SK-N-MC (cell line): ENCODE measurements around the gene TACC3.

ENCODE experiments used
- DNase-seq: peaks from one replicate; pipeline ENCODE4 v3.0.0-alpha.2; 2011; ENCODE audit warnings: low read depth, low spot score
- H3K27ac ChIP-seq: fragments of 200-600 bp; sonication (generic); 2 replicates; pipeline ENCODE4 v1.5.1; 2016; ENCODE audit warnings: mixed run types
- H3K36me3 ChIP-seq: fragments of 200-600 bp; sonication (generic); 2 replicates; pipeline ENCODE4 v1.6.1; 2017; ENCODE audit warnings: antibody characterized with exemption, low read length, mixed read lengths; ENCODE audit not compliant: insufficient read depth
- H3K4me3 ChIP-seq: fragments of 200-600 bp; sonication (generic); 2 replicates; pipeline ENCODE4 v1.5.1; 2016
- H3K9ac ChIP-seq: fragments of 200-600 bp; sonication (generic); 2 replicates; pipeline ENCODE4 v1.8.0; 2017; ENCODE audit warnings: mixed run types, mixed read lengths; ENCODE audit not compliant: insufficient read length
- H3K9me3 ChIP-seq: fragments of 200-600 bp; sonication (generic); 2 replicates; pipeline ENCODE4 v1.6.1; 2017; ENCODE audit warnings: low read depth, mild to moderate bottlenecking, antibody characterized with exemption, low read length, moderate library complexity, mixed read lengths
- EZH2 ChIP-seq: fragments of 200-600 bp; sonication (generic); IDR thresholded peaks from one replicate; pipeline ENCODE4 v1.6.1; 2017; ENCODE audit warnings: antibody characterized with exemption
- FOXP2 ChIP-seq: optimal IDR thresholded peaks from 2 replicates; pipeline ENCODE3; 2011; ENCODE audit warnings: mild to moderate bottlenecking, moderate library complexity; ENCODE audit not compliant: insufficient read depth; ENCODE audit errors: extremely low read length, control extremely low read depth
- POLR2AphosphoS5 ChIP-seq: IDR thresholded peaks from 2 replicates; pipeline ENCODE4 v1.6.1; 2012; ENCODE audit warnings: mild to moderate bottlenecking, low read depth, low read length, borderline replicate concordance

Gene TACC3

GRCh38 chr4:1769692-1770091 lies 48.4 kb downstream of the TACC3 start:
- Histone ChIP-seq H3K4me3 (no peak overlapping the region), H3K9me3 (no peaks in the 10 kb centered on the region), H3K9ac (no peak overlapping the region), H3K36me3 (no peaks in the 10 kb centered on the region), H3K27ac (no peak overlapping the region)
- no peak for TF ChIP-seq EZH2
- TF ChIP-seq POLR2AphosphoS5: no peak
- TF ChIP-seq FOXP2: no peak
- no peak for DNase-seq

GRCh38 chr4:1770245-1770644 lies 48.9 kb downstream of the TACC3 start:
- Histone ChIP-seq H3K9ac (no peak overlapping the region), H3K27ac (no peak overlapping the region), H3K36me3 (no peaks in the 10 kb centered on the region), H3K4me3 (no peak overlapping the region), H3K9me3 (no peaks in the 10 kb centered on the region)
- TF ChIP-seq POLR2AphosphoS5 (no peak), FOXP2 (no peak), EZH2 (no peak)
- DNase-seq: no peak

- no peaks in the 10 kb centered on the region for H3K9me3 ChIP-seq
- no peaks in the 10 kb centered on the region for H3K36me3 ChIP-seq
- DNase-seq: no peak
- TF ChIP-seq POLR2AphosphoS5 (no peak), FOXP2 (no peak), EZH2 (no peak)
- H3K9ac ChIP-seq: no peak overlapping the region
- H3K4me3 ChIP-seq: no peak overlapping the region
- H3K27ac ChIP-seq: no peak overlapping the region
These were observed 49.5 kb downstream of the TACC3 start for GRCh38 chr4:1770791-1771231.

GRCh38 chr4:1771555-1772305 lies 50.4 kb downstream of the TACC3 start:
- Histone ChIP-seq H3K27ac (no peak overlapping the region; the same call in 1 of the 2 replicates), H3K4me3 (peak overlapping the region; percentile 34), H3K9me3 (no peaks in the 10 kb centered on the region), H3K36me3 (no peaks in the 10 kb centered on the region), H3K9ac (peak overlapping the region; percentile 39)
- DNase-seq: no peak
- TF ChIP-seq EZH2 (no peak), POLR2AphosphoS5 (peak; percentile 25; the same call in 1 of the 2 replicates), FOXP2 (no peak)

GRCh38 chr4:1772853-1773538 lies 51.7 kb downstream of the TACC3 start:
- DNase-seq: no peak
- TF ChIP-seq FOXP2 (no peak), EZH2 (no peak), POLR2AphosphoS5 (no peak)
- Histone ChIP-seq H3K9me3 (no peaks in the 10 kb centered on the region), H3K27ac (no peak overlapping the region), H3K4me3 (no peak overlapping the region), H3K9ac (no peak overlapping the region), H3K36me3 (no peaks in the 10 kb centered on the region)

- DNase-seq: no peak
- no peak overlapping the region for H3K9ac ChIP-seq
- no peak overlapping the region for H3K27ac ChIP-seq
- H3K36me3 ChIP-seq: no peaks in the 10 kb centered on the region
- H3K4me3 ChIP-seq: no peak overlapping the region
- H3K9me3 ChIP-seq: no peaks in the 10 kb centered on the region
- no peak for TF ChIP-seq EZH2
- TF ChIP-seq FOXP2: no peak
- no peak for TF ChIP-seq POLR2AphosphoS5
These were observed 52.4 kb downstream of the TACC3 start for GRCh38 chr4:1773754-1774153.

GRCh38 chr4:1775731-1776500 lies 54.6 kb downstream of the TACC3 start:
- Histone ChIP-seq H3K9ac (no peak overlapping the region), H3K27ac (no peak overlapping the region), H3K36me3 (no peaks in the 10 kb centered on the region), H3K9me3 (no peaks in the 10 kb centered on the region), H3K4me3 (no peak overlapping the region)
- no peak for DNase-seq
- no peak for TF ChIP-seq POLR2AphosphoS5
- no peak for TF ChIP-seq FOXP2
- no peak for TF ChIP-seq EZH2
